Measurements from ENCODE around the gene SMO. TPM values are rescaled to one million over a fixed set of nuclear protein-coding genes. Genes with fewer than 3 reads are reported as not detected.

Gene SMO
- total and polyA plus RNA-seq, 2 donors (not counting 1 experiment from before 2014, with no cell fraction given) = 0.39 to 1.4 TPM

GRCh38 chr7:129161524-129162225 lies 26.8 kb upstream of the SMO start:
- no peaks in the 10 kb centered on the region for H3K9me3 Mint-ChIP-seq (ENCODE audit: insufficient read depth)
- Histone ChIP-seq H4K20me1 (ENCODE audit: control insufficient read depth, insufficient read depth, low read length, poor library complexity, severe bottlenecking) (peaks cover 56% of the 10 kb centered on the region), H3K36me3 (replicated peaks in 1 of 2; ENCODE audit: control extremely low read depth in 1 of 2, control insufficient read depth in 1 of 2, extremely low read depth in 1 of 2, insufficient read depth in 2 of 2, low read length in 1 of 2) (peaks cover 4 to 52% of the 10 kb centered on the region in 2 experiments), H3K4me3 (ENCODE audit: control extremely low read depth in 1 of 5, extremely low read depth in 1 of 5, insufficient read depth in 1 of 5, low read depth in 2 of 5, low read length in 4 of 5) (no peak overlapping the region), H3K27me3 (replicated peaks in 1 of 4; ENCODE audit: control extremely low read depth in 1 of 4, control insufficient read depth in 3 of 4, insufficient read depth in 4 of 4, low read length in 3 of 4) (no peaks in the 10 kb centered on the region), H3K79me2 (ENCODE audit: control insufficient read depth, insufficient read depth, low read length) (peaks cover 70% of the 10 kb centered on the region), H3K4me2 (replicated peaks; ENCODE audit: low read depth, low read length, poor library complexity, severe bottlenecking) (peak overlapping the region; percentile 42), H3K9ac (ENCODE audit: low read length) (no peak overlapping the region), H2AFZ (ENCODE audit: insufficient read depth, low read depth, low read length, poor library complexity, severe bottlenecking) (no peak overlapping the region), H3K9me3 (ENCODE audit: control extremely low read depth in 1 of 3, control insufficient read depth in 2 of 3, insufficient read depth in 1 of 3, low read length in 2 of 3) (no peaks in the 10 kb centered on the region), H3K27ac (ENCODE audit: low read length in 2 of 2) (peak overlapping the region in 1 of 2 donors; percentile 53), H3K4me1 (ENCODE audit: control insufficient read depth in 2 of 2, insufficient read depth in 2 of 2, low read length in 2 of 2) (peaks cover 42 to 47% of the 10 kb centered on the region in 2 donors)
- DNase-seq (no peak), ATAC-seq (ENCODE audit: low read depth) (no peak)
- WGBS (ENCODE audit: insufficient coverage) = 60% methylated on average over 2 of the region's 5 CpGs
- peak overlapping the region; percentile 62 for H3K27ac Mint-ChIP-seq
- ChIA-PET CTCF (interaction anchor here (1.2 to 11.9 kb wide), 6 partner anchors 10 to 72 kb away, joined by 3 to 168 read pairs (median 38); partner anchors contain the start of gene TSPAN33), POLR2A (interaction anchor here (0.6 kb wide), 1 partner anchor 46 kb away, joined by 9 read pairs; no protein-coding TSS in a partner anchor)
- intact Hi-C loops (cut with micrococcal nuclease) = no loop called here
- peak overlapping the region; percentile 23 for H3K4me3 Mint-ChIP-seq
- no peaks in the 10 kb centered on the region for H3K27me3 Mint-ChIP-seq
- peaks cover 69% of the 10 kb centered on the region for H3K4me1 Mint-ChIP-seq
- no peak for TF ChIP-seq EZH2 (IDR thresholded peaks at IDR 0.05; ENCODE audit: borderline replicate concordance, insufficient read depth, low read depth, low read length, poor library complexity, severe bottlenecking)

DNA sequence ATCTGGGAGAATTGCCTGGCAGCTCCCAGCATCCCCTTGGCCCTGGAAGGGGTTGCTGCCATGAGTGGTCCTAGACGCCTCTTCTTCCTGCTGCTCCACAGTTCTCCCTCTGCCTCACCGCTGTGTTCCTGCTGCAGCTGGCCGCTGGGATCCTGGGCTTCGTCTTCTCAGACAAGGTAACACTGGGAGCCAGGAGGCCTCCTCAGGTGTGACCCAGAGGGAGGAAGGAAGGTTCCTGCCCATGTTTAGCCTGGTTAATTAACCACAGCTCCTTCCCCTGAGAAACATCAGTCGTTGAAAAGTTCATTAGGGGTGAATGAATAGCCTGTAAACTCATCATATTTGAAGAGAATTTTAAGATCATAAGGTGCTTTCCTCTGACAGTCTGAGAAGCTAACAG lies 25.7 kb upstream of the SMO start:
- Histone ChIP-seq H3K36me3 (replicated peaks in 1 of 2; ENCODE audit: control extremely low read depth in 1 of 2, control insufficient read depth in 1 of 2, extremely low read depth in 1 of 2, insufficient read depth in 2 of 2, low read length in 1 of 2) (peaks cover 2 to 56% of the 10 kb centered on the region in 2 experiments), H3K79me2 (ENCODE audit: control insufficient read depth, insufficient read depth, low read length) (peaks cover 60% of the 10 kb centered on the region), H3K27me3 (replicated peaks in 1 of 4; ENCODE audit: control extremely low read depth in 1 of 4, control insufficient read depth in 3 of 4, insufficient read depth in 4 of 4, low read length in 3 of 4) (no peaks in the 10 kb centered on the region), H2AFZ (ENCODE audit: insufficient read depth, low read depth, low read length, poor library complexity, severe bottlenecking) (no peak overlapping the region), H3K4me1 (ENCODE audit: control insufficient read depth in 2 of 2, insufficient read depth in 2 of 2, low read length in 2 of 2) (peaks cover 49 to 54% of the 10 kb centered on the region in 2 donors), H3K9ac (ENCODE audit: low read length) (no peak overlapping the region), H3K27ac (ENCODE audit: low read length in 2 of 2) (peak overlapping the region in 1 of 2 donors; percentile 53), H3K9me3 (ENCODE audit: control extremely low read depth in 1 of 3, control insufficient read depth in 2 of 3, insufficient read depth in 1 of 3, low read length in 2 of 3) (no peaks in the 10 kb centered on the region), H3K4me3 (ENCODE audit: control extremely low read depth in 1 of 5, extremely low read depth in 1 of 5, insufficient read depth in 1 of 5, low read depth in 2 of 5, low read length in 4 of 5) (no peak overlapping the region), H4K20me1 (ENCODE audit: control insufficient read depth, insufficient read depth, low read length, poor library complexity, severe bottlenecking) (peaks cover 46% of the 10 kb centered on the region), H3K4me2 (replicated peaks; ENCODE audit: low read depth, low read length, poor library complexity, severe bottlenecking) (peak overlapping the region; percentile 42)
- Mint-ChIP-seq H3K9me3 (ENCODE audit: insufficient read depth) (no peaks in the 10 kb centered on the region), H3K4me3 (no peak overlapping the region), H3K27me3 (no peaks in the 10 kb centered on the region), H3K27ac (peak overlapping the region; percentile 83), H3K4me1 (peaks cover 73% of the 10 kb centered on the region)
- intact Hi-C loops (cut with micrococcal nuclease) = no loop called here
- no peak for TF ChIP-seq EZH2 (IDR thresholded peaks at IDR 0.05; ENCODE audit: borderline replicate concordance, insufficient read depth, low read depth, low read length, poor library complexity, severe bottlenecking)
- no peak for TF ChIP-seq CTCF (IDR thresholded peaks at IDR 0.05)
- CTCF ChIA-PET = interaction anchor here (0.6 to 11.9 kb wide), 11 partner anchors 8 to 368 kb away, joined by 4 to 168 read pairs (median 10); partner anchors contain the start of gene TSPAN33
- DNase-seq (no peak), ATAC-seq (ENCODE audit: low read depth) (no peak)
- 20% methylated on average over 1 of the region's 5 CpGs for WGBS (ENCODE audit: insufficient coverage)
- POLR2A ChIA-PET = interaction anchor here (0.6 to 1.8 kb wide), 2 partner anchors 10 to 16 kb away, joined by 9 to 12 read pairs; no protein-coding TSS in a partner anchor
